ENCODE measurements around the gene GRAMD4. TPM values are rescaled to one million over a fixed set of nuclear protein-coding genes. Genes with fewer than 3 reads are reported as not detected.

The GRAMD4 gene
- total RNA-seq, 1 donor from 2014 or later = 71.4 TPM

GRCh38 chr22:46674906-46675305, 54.7 kb downstream of the GRAMD4 start:
- Histone ChIP-seq H3K27me3 (no peaks in the 10 kb centered on the region), H3K4me1 (peaks cover 8% of the 10 kb centered on the region), H3K9me3 (no peaks in the 10 kb centered on the region), H3K36me3 (peaks cover 49% of the 10 kb centered on the region), H3K4me3 (no peak overlapping the region), H3K27ac (no peak overlapping the region)
- TF ChIP-seq CTCF (IDR thresholded peaks at IDR 0.05) = no peak
- intact Hi-C loops (cut with DNase I) = no loop called here
- ATAC-seq (no peak), DNase-seq (no peak)

- peaks cover 44% of the 10 kb centered on the region for H3K36me3 ChIP-seq
- H3K27me3 ChIP-seq = no peaks in the 10 kb centered on the region
- H3K4me3 ChIP-seq = no peak overlapping the region
- no peak for DNase-seq
- H3K4me1 ChIP-seq = peaks cover 8% of the 10 kb centered on the region
- no peak overlapping the region for H3K27ac ChIP-seq
- TF ChIP-seq CTCF (IDR thresholded peaks at IDR 0.05) = no peak
- ATAC-seq = no peak
- no peaks in the 10 kb centered on the region for H3K9me3 ChIP-seq
- intact Hi-C loops (cut with DNase I) = no loop called here
Observed at GRCh38 chr22:46675479-46675878, 55.3 kb downstream of the GRAMD4 start.

- H3K4me3 ChIP-seq = no peak overlapping the region
- peaks cover 8% of the 10 kb centered on the region for H3K4me1 ChIP-seq
- no peak overlapping the region for H3K27ac ChIP-seq
- intact Hi-C loops (cut with DNase I) = no loop called here
- DNase-seq (no peak), ATAC-seq (no peak)
- H3K27me3 ChIP-seq = no peaks in the 10 kb centered on the region
- TF ChIP-seq CTCF (IDR thresholded peaks at IDR 0.05) = no peak
- no peaks in the 10 kb centered on the region for H3K9me3 ChIP-seq
- peaks cover 39% of the 10 kb centered on the region for H3K36me3 ChIP-seq
Observed at GRCh38 chr22:46675938-46676337, 55.8 kb downstream of the GRAMD4 start.

GRCh38 chr22:46676479-46676878, 56.3 kb downstream of the GRAMD4 start:
- Histone ChIP-seq H3K27ac (no peak overlapping the region), H3K4me3 (no peak overlapping the region), H3K9me3 (no peaks in the 10 kb centered on the region), H3K27me3 (no peaks in the 10 kb centered on the region), H3K4me1 (peaks cover 8% of the 10 kb centered on the region), H3K36me3 (peaks cover 37% of the 10 kb centered on the region)
- intact Hi-C loops (cut with DNase I) = no loop called here
- DNase-seq (no peak), ATAC-seq (no peak)
- TF ChIP-seq CTCF (IDR thresholded peaks at IDR 0.05) = no peak

- DNase-seq (no peak), ATAC-seq (no peak)
- H3K27me3 ChIP-seq = no peaks in the 10 kb centered on the region
- TF ChIP-seq CTCF (IDR thresholded peaks at IDR 0.05) = no peak
- no peak overlapping the region for H3K27ac ChIP-seq
- intact Hi-C loops (cut with DNase I) = no loop called here
- peaks cover 37% of the 10 kb centered on the region for H3K36me3 ChIP-seq
- H3K4me3 ChIP-seq = no peak overlapping the region
- no peaks in the 10 kb centered on the region for H3K9me3 ChIP-seq
- H3K4me1 ChIP-seq = peaks cover 8% of the 10 kb centered on the region
Observed at GRCh38 chr22:46676881-46677280, 56.7 kb downstream of the GRAMD4 start.

GRCh38 chr22:46677323-46678002, 57.3 kb downstream of the GRAMD4 start:
- H3K4me1 ChIP-seq = peaks cover 8% of the 10 kb centered on the region
- no peak overlapping the region for H3K27ac ChIP-seq
- TF ChIP-seq CTCF (IDR thresholded peaks at IDR 0.05) = no peak
- intact Hi-C loops (cut with DNase I) = no loop called here
- no peaks in the 10 kb centered on the region for H3K27me3 ChIP-seq
- ATAC-seq (no peak), DNase-seq (no peak)
- no peak overlapping the region for H3K4me3 ChIP-seq
- peaks cover 37% of the 10 kb centered on the region for H3K36me3 ChIP-seq
- H3K9me3 ChIP-seq = no peaks in the 10 kb centered on the region

All from upper lobe of right lung (tissue), 1 donor.